ENCODE data around the gene MYL12B.

- TF ChIP-seq YY1 (IDR thresholded peaks at IDR 0.05; ENCODE audit: insufficient read depth, insufficient read length): no peak
- no peak for TF ChIP-seq ZNF274 (IDR thresholded peaks at IDR 0.05; ENCODE audit: low read depth, low read length)
- no peak for TF ChIP-seq SUZ12 (IDR thresholded peaks at IDR 0.05; ENCODE audit: extremely low read depth, insufficient read depth, insufficient read length)
These were observed 44.5 kb downstream of the MYL12B start for GRCh38 chr18:3306391-3306790.
